HTR-8/SVneo (cell line): ENCODE data around the gene SRSF8.
"Not testable (repeated sequence)": the region's sequence is repeated elsewhere in the genome, so short reads cannot be mapped to it uniquely, and the experiment has no call there.

Source experiments
- DNase-seq: peaks from one replicate; pipeline ENCODE4 v3.0.0; 2011; ENCODE audit warnings: low spot score, mixed read lengths; ENCODE audit not compliant: insufficient read length
- FAIRE-seq: peaks from 2 replicates; lab custom pipeline; 2011; peaks lifted over from hg19 to GRCh38; lab: Jason Lieb, UNC

Gene SRSF8

DNA sequence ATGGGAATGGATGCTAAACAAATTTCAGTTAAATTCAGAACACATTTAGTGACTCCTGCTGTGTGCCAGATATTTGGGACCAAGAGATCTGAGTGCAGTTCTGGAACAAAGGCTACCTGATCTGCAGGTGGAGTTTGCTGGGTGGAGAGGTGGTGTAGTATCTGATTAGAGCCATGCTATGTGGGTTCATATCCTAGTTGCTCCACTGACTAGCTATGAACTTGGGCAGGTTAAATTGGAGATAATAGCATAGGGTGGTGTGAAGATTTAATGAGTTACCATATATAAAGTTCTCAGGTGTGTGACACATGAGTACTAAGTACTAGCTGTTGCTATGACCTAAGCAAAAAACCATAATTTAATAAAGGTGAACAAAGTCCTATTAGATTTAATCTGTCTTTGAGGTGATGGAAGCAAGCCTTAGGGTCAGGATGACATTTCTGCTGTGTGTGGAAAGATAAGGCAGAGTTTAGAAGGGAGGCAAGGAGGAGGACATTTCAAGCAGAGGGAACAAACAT lies 25.0 kb downstream of the SRSF8 start:
- FAIRE-seq: no peak
- DNase-seq: no peak

DNA sequence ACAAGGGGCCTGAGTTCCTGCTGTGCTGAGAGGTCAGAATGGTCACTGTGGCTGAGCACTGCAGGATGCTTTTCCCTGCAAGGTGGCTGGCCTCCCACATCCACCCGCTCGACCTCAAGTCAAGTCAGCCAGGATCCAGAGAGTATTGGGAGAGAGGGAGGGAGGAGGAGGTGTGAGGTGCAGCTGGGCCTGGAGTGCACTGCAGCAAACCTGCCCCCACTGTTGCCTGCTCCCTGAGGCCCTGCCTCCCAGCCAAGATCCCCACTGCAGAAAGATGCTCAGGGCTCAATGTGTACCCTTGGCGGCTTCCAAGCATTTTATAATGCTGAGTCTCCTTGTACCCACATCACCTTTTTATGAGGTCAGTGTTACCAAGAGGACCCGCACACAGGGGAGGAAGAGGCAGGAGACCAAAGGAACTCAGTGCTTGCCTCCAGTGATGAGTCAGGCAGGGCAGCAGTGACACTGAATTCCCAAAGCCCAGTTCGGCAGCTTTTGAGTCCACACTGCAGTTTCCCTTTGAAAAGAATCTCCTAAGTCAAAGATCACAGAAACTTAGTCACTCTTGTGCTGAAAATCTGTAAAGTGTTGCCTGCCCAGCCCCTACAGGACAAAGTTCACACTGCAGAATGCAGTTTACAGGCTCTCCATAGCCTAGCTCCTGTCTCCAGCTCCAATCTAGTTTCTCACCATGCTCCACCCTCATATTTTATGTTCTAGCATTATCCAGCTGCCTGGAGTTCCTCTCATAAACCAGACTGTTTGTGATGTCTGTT lies 26.0 kb downstream of the SRSF8 start:
- no peak for FAIRE-seq
- DNase-seq: peak; percentile 21

DNA sequence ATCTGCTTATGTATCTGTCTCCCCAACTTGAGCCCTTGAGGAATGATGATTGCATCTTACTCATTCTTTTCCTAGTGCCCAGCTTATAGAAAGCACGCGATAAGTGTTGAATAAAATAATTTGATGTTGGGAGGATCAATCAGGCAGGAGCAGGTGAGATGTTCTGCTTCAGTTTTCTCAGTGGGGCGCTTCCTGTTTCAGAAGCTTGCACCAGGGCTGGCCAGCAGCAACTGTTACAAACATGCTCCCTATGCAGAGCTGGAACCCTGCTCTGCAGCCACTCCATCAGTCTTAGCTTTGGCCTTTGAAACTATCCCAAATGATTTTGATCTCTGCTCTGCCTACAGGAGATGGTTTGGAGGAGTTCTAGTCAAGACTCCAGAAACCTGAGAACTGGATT lies 26.8 kb downstream of the SRSF8 start:
- no peak for FAIRE-seq

DNA sequence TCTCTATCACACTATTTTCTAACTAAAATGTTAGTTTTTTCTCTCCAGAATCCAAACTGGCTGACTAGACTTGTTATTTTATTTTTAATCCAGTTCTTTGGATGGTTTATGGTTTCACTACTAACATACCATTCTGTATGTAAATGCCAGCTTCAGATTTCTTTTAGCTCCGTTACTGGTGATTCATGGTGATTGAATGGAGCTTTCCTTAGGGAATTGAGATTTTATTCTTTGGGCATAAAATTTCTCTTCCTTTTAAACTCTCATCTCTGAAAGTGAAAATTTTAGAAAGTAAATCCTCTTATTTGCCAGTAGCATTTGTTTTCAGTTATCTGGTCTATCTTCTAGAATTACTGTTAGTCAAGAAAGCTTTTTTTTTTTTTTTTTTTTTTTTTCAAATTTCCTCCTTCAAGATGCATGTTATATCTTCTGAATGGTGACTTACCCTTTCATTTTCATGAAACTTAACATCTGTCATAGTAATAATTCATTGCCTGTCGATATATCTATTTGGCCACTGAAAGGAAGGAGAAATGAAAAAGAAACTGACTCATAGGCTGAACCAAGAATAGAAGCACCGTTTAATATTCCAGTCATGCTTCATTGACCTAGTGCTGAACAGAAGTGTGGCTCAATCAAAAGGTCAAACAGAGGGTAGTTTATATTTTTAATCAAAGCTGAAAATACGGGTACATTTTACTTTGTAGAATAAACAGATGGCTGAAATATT lies 29.3 kb downstream of the SRSF8 start:
- DNase-seq: no peak
- no peak for FAIRE-seq

More for the DNA sequence above, 26.8 kb downstream of the SRSF8 start:
- DNase-seq: no peak

DNA sequence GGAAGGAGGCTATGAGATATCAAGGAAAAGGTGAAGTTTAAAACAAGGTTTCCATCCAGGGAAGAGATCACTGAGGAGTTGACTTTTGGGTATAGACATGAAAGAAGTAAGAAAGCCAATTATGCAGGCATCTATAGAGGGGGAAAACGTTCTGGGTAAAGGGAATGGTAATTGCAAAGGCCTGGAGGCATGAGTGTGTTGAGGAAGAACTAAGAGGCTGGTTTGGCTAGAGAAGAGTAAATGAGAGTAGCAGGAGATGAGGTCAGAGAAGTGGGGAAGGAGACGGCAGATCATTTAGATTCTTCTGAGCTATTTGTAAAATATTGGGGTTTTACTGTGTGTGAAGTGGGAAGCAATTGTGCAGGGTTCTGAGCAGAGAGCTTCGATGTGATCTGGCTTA lies 30.5 kb downstream of the SRSF8 start:
- FAIRE-seq: no peak
- no peak for DNase-seq

DNA sequence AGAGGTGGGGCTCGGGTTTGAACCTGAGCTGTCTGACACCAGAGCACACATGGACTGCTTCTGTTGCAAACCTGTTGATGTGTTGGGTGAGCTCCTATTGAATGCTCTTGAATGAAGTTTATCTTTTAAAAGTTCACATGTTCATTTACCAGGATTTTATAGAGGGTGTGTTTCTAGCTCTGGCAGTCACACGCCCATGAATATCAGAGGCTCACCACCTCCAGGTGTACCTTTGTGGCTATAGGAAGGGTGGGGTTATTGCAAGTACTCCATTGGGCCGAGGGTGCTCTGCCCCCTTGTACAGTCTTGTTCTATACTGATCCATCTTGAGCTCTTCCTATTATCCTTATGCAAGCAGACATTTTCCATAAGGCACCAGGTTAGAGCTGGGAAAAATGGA lies 32.1 kb downstream of the SRSF8 start:
- FAIRE-seq (no peak), DNase-seq (no peak)

DNA sequence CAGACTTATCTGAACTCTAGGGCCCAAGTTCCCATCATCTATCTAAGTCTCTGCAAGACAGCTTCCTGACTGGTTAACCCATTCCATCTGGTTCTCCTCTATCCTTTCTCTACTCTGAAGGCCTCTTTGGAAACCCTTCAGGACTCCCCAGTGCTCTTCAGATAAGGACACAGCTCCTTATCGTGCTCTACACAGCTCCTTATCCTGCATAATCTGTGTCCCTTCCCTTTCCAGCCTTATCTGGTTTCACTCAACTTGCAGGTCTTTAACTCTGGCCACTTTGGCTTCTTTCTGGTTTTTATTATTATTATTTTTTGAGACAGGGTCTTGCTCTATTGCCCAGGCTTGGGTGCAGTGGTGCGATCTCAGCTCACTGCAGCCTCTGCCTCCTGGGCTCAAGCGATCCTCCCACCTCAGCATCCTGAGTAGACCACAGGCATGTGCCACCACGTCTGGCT lies 33.5 kb downstream of the SRSF8 start:
- FAIRE-seq (no peak), DNase-seq (no peak)

DNA sequence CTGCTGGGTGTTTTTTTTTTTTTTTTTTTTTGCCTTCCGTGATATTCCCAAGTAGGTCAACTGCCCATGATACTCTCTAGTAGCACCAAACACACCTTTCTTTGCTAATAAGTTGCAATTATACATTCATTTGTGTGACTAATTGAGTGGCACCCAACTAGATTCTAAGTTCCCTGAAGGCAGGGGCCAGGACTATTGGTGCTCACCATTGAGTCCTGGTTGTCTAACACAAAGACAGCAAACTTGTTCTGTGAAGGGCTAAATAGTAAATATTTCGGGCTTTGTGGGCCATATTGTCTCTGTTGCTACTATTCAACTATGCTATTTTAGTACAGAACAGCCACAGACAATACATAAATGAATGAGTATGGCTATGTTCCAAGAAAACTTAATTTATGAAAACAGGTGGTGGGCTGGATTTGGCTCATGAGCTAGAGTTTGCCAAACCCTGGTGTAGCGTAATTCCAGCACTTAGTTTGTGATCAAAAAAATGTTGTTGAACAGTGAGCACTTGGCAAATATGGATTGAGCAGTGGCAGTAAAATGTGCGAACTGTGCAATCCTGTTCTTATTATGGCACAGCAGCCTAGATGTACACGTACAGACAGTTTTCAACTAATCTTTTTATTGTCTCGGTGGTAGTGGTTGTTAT lies 34.3 kb downstream of the SRSF8 start:
- DNase-seq (no peak), FAIRE-seq (no peak)

DNA sequence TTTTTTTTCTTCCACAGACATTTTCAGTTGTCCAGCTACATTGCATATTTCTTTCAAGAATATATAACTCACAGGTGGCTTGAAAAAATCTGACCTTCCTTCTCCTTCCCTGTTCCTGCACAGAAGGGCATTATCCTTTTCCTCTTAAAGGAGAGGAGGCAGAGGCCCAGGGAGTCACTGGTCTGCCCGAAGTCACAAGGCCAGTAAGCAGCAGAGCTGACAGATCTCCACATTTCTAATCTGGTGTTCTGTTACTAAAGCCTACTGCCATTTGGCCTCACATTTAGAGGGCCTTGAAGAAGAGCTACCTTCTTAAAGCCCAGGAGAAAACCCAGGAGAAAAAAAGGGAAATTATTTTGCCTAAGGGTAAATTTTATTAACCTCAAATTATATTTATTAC lies 35.2 kb downstream of the SRSF8 start:
- no peak for DNase-seq
- no peak for FAIRE-seq

DNA sequence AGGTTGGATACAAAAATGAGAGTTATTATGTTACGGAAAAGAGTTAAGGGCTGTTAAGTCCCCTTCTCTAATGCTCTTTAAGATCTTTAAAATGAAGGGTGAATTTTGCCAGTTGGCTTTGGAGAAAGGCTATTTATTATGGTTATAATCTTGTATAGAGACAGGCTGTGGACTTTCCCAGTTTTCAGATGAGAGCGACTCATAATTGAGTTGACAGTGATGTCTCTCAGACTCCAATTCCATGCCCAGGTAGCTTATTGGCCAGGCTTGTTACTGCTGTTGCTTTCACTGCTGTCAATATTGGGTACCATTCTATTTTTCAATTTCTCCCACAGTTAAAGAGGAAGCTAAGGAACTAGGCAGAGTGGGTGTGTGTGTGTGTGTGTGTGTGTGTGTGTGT lies 36.0 kb downstream of the SRSF8 start:
- FAIRE-seq (no peak), DNase-seq (no peak)

DNA sequence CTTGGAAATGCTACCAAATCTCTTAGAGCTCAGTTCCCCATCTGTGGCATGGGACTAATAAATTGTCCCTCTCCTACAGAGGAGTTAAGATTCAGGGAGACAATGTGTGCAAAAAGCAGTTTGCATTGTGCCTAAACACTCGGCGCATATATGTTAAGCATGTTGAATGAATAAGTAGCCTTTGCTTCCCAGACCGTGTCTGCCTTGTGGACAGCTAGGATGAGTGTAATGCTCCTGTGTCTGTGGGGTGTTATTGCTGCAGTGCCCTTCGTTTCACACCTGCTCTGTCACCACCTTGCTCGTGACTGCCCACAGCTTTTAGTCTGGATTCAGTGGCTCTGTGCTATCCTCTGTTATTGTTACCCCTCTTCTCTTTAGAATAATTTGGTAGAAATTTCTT lies 37.0 kb downstream of the SRSF8 start:
- FAIRE-seq (no peak), DNase-seq (no peak)

DNA sequence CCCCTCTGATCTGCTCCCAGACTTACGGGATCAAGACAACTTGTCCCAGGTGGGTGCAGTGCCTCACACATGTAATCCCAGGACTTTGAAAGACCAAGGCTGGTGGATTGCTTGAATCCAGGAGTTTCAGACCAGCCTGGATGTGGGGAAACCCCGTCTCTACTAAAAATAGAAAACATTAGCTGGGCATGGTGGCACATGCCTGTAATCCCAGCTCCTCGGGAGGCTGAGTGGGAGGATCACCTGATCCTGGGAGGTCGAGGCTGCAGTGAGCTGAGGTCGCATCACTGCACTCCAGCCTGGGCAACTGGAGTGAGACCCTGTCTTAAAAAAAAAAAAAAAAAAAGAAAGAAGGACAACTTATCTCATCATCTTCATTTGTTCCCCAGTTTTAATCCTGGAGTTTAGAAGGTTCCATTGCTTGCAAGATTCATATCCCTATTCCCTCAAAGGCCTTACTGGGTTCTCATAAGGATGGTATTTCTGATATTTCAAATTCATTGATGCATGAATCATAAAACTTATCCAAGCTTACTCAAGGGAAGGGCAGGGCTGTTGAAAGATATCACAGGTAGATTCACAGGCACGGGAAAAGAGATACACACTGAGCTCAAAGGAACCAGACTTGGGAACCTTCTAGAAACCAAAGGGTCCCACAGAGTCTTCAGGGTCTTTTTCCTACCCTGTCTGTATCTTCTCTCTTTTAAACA lies 37.6 kb downstream of the SRSF8 start:
- FAIRE-seq (no peak), DNase-seq (no peak)

DNA sequence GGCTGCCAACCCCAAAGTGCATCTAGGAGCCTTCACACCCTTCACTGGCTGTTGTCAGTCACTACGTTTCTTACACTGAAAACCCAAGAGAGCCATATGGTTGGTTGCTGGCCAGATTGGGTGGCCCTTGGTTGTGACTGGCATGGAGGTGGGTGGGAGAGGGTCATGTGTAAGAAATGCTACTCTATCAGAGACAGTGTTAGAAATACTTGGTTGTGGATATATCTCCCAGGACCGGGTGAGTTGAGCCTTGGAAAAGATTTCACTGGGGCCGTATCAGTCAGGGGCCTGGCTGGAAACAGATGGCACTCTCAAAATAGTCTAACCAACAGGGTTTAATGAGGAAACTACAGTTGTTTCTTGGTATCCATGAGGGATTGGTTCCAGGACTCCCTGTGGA lies 38.1 kb downstream of the SRSF8 start:
- no peak for FAIRE-seq
- no peak for DNase-seq

DNA sequence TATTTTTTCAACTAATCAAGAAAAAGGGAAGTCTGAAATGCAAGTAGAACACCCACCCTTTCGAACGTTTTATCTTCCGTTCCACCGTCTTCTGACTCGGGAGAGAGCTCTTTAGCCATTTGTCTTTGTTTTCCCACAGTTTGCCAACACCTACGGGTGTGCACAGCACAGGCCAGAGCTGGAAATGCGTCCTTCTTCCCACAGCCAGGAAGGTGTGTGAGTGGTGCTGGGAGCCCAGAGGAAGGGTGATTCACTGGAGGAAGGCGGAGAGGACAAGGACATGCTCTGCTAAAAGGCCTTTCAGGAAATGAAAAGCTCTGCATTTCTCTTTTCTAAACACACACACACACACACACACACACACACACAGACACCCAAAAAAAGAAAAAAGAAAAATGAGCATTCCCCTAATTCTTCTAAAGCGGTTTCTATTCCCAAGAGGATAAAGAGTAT lies 41.5 kb downstream of the SRSF8 start:
- FAIRE-seq (no peak), DNase-seq (no peak)

DNA sequence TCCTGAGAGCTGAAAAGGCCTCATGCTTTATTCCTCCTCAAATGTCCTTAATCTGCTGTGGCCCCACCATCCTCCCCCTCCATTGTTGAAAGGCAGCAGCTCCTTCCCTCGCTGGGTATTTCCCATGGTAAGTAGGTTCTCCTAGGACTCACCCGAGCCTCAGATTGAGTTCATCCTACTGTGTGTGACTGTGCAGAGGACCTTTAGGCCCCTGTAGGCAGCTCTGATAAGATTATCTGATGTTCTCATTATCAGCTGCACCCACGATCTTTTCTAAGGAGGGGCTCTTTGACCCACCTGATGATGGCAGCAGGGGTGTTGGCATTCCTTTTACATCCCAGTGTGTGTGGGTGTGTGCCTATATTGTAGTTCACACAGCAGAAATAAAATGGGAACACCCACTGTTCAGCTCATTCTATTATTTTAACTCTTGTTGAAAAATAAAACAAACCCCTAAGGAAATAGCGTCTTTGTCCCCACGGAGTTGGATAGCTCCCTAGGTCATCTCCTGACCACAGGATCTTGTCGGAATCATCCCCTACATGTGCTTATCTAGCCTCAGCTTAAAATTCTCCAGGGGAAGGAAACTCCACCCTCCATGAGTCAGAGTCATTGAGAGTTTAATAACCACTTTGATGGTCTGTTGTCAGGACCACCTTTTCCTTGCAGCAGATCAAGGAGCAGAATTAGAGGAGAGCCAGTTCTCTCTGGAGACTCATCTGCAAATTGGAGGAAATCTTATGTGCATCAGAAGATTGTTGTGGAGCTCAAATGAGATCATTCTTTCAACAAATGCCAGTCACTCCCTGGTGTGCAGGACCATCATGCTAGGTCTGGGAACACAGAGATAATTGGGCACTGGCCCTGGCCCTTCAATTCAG lies 42.2 kb downstream of the SRSF8 start:
- FAIRE-seq: no peak
- DNase-seq: no peak

DNA sequence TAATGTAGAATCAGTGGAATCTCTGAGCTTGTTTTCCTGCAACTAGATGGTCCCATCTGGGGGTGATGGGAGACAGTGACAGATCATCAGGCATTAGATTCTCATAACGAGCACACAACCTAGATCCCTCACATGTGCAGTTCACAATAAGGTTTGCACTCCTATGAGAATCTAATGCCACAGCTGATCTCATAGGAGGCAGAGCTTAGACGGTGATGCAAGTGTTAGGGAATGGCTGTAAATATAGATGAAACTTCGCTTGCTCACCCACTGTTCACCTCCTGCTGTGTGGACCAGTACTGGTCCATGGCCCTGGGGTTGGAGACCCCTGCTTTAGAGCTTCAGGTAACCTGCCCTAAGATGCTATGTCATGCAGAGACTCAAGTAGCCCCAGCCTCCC lies 44.8 kb downstream of the SRSF8 start:
- not testable (repeated sequence) for DNase-seq, FAIRE-seq

DNA sequence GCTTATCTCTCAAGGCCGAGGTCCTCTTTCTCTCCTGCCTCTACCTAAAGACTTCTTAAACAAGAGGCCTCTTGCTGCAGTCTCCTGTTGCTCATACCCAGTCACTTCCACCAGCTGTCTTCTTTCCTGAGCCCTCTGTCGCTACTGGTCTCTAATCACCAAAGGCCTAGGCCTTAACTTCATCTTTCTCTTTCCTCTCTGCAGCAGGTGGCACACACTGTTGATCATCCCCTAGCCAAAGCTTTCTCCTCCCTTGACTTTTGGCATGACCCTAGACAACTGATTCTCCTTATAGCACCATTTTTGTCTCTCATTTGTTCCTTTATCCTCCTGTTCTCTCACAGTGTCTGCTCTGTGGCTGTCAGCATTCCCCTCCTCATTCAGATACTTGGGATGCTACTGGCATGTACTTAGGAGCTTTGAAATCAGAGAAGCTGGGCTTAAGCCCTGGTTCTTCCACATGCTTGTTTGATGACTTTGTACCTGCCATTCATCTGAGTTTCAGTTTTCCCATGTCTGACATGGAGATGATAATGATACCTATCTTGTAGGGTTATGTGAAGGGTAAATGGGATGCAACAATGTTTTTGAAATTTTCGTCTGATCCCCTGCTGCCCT lies 45.3 kb downstream of the SRSF8 start:
- no peak for DNase-seq
- no peak for FAIRE-seq

DNA sequence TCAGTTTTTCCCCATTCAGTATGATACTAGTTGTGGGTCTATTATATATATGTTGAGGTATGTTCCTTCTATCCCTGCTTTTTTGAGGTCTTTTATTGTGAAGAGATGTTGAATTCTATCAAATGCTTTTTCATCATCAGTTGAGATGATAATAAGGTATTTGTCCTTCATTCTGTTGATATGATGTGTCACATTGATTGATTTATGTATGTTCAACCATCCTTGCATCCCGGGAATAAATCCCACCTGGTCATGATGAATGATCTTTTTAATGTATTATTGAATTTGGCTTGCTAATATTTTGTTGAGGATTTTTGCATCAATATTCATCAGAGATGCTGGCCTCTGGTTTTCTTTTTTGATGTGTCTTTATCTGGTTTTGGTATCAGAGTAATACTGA lies 48.9 kb downstream of the SRSF8 start:
- DNase-seq: no peak
- no peak for FAIRE-seq
